ENCODE results near the gene RBKS. TPM values are rescaled to one million over a fixed set of nuclear protein-coding genes. Genes with fewer than 3 reads are reported as not detected.

Gene RBKS
- total RNA-seq, 2 donors from 2014 or later: 5.5 to 8.9 TPM

- H3K36me3 ChIP-seq: no peaks in the 10 kb centered on the region
- no peak for TF ChIP-seq CTCF (IDR thresholded peaks at IDR 0.05)
- H3K4me1 ChIP-seq: no peaks in the 10 kb centered on the region
- H3K27ac ChIP-seq: no peak overlapping the region
- no peak overlapping the region for H3K4me3 ChIP-seq
- H3K9me3 ChIP-seq: no peaks in the 10 kb centered on the region
- H3K9ac ChIP-seq (ENCODE audit: low read depth in 2 of 2, low read length in 2 of 2): no peak overlapping the region
- intact Hi-C loops (cut with DNase I): no loop called here
- DNase-seq: no peak
- no peaks in the 10 kb centered on the region for H3K27me3 ChIP-seq
These were observed 14.1 kb upstream of the RBKS start for GRCh38 chr2:27904405-27904665.

DNA sequence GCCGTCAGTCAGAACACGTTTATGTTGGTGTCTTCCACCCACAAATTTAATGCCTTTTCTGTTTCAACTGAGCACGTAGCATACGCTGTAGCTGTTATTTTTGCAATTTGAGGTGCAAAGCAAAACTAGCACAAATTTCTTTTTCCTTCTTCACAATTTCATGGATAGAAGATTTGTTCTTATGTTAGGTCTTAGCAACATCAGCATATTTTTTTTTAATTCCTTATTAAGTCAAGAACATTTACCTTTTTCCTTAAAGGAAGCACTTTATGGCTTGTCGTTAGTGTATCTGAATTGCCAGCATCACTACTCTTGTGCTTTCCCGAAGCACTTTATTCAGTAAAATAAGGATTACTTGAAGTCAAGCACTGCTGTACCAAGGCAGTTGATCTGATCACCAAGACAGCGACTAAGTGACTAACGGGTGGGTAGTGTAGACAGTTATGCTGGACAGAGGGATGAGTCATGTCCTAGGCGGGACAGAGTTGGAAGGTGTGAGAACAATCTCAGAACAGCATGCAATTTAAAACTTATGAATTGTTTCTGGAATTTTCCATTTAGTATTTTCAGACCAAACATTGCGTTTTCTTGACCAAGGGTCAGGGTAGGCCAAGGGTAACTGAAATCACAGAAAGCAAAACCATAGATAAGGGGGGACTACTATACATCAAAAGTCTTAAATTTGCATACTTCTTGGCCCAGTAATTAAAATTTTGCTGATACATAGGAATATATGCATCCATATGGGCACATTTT lies 13.6 kb upstream of the RBKS start:
- Histone ChIP-seq H3K36me3 (no peaks in the 10 kb centered on the region), H3K27me3 (no peaks in the 10 kb centered on the region), H3K27ac (no peak overlapping the region), H3K4me3 (no peak overlapping the region), H3K4me1 (no peaks in the 10 kb centered on the region), H3K9me3 (no peaks in the 10 kb centered on the region), H3K9ac (ENCODE audit: low read depth in 2 of 2, low read length in 2 of 2) (no peak overlapping the region)
- intact Hi-C loops (cut with DNase I): no loop called here
- no peak for TF ChIP-seq CTCF (IDR thresholded peaks at IDR 0.05)
- DNase-seq: no peak

DNA sequence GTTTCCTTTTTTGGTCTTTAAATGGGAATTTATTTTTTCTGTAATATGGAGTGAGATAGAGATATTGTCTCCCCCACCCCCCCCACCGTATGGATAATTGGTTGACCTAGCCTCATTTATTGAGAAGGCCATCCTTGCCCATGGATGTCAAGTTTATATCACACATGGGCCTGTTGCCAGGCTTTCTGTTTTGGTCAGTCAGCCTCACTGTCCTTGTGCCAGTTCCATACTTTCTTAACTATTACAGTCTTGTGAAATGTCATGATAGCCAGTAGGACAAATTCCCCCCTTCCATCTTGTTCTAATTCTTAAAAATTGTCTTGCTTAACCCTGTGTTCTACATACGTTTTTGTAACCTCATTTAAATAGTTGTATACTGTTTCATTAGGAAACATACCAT lies 12.8 kb upstream of the RBKS start:
- H3K4me1 ChIP-seq: no peaks in the 10 kb centered on the region
- DNase-seq: no peak
- intact Hi-C loops (cut with DNase I): no loop called here
- no peak for TF ChIP-seq CTCF (IDR thresholded peaks at IDR 0.05)
- H3K27me3 ChIP-seq: no peaks in the 10 kb centered on the region
- H3K4me3 ChIP-seq: no peak overlapping the region
- no peaks in the 10 kb centered on the region for H3K9me3 ChIP-seq
- H3K9ac ChIP-seq (ENCODE audit: low read depth in 2 of 2, low read length in 2 of 2): no peak overlapping the region
- H3K36me3 ChIP-seq: no peaks in the 10 kb centered on the region
- H3K27ac ChIP-seq: no peak overlapping the region

GRCh38 chr2:27902098-27902497 lies 11.9 kb upstream of the RBKS start:
- H3K36me3 ChIP-seq: no peaks in the 10 kb centered on the region
- H3K4me3 ChIP-seq: no peak overlapping the region
- no peaks in the 10 kb centered on the region for H3K4me1 ChIP-seq
- H3K9me3 ChIP-seq: no peaks in the 10 kb centered on the region
- no peak for TF ChIP-seq CTCF (IDR thresholded peaks at IDR 0.05)
- H3K9ac ChIP-seq (ENCODE audit: low read depth in 2 of 2, low read length in 2 of 2): no peak overlapping the region
- no peak overlapping the region for H3K27ac ChIP-seq
- no peak for DNase-seq
- intact Hi-C loops (cut with DNase I): no loop called here
- no peaks in the 10 kb centered on the region for H3K27me3 ChIP-seq

DNA sequence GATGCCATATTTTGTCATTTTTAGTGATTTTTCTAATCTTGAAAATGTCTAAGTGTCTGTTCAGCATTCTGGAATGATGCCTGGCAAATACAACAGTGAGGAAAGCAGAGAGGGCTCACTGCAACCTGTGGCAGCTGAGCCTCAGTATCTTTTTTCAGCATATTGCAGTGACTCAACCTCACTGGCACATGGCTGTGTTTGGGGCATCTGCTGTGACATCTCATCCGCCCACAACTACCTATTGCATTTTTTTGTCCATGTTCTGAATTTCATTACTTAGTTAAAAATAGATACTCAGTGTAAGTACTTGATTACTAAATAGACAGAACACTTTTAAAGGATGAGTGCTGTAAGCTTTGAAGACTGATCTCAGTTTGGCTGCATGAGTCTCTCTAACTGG lies 11.0 kb upstream of the RBKS start:
- DNase-seq: no peak
- H3K4me1 ChIP-seq: no peaks in the 10 kb centered on the region
- intact Hi-C loops (cut with DNase I): no loop called here

More for the DNA sequence above, 11.0 kb upstream of the RBKS start:
- no peaks in the 10 kb centered on the region for H3K36me3 ChIP-seq
- no peak overlapping the region for H3K9ac ChIP-seq (ENCODE audit: low read depth in 2 of 2, low read length in 2 of 2)
- H3K27me3 ChIP-seq: no peaks in the 10 kb centered on the region
- no peak for TF ChIP-seq CTCF (IDR thresholded peaks at IDR 0.05)
- no peak overlapping the region for H3K4me3 ChIP-seq
- H3K27ac ChIP-seq: no peak overlapping the region
- H3K9me3 ChIP-seq: no peaks in the 10 kb centered on the region

Data from colonic mucosa (tissue), 4 donors.